BE2C (cell line): Measurements from ENCODE around the gene DNMT1.

Experiments
- DNase-seq: peaks from one replicate; pipeline ENCODE4 v3.0.0-alpha.2; 2020
- H3K27me3 ChIP-seq: fragments of 250-450 bp; sonication (Bioruptor Pico); 2 replicates; pipeline ENCODE4 v1.5.1; 2020; ENCODE audit warnings: mild to moderate bottlenecking
- H3K36me3 ChIP-seq: fragments of 250-450 bp; sonication (Bioruptor Pico); 2 replicates; pipeline ENCODE4 v1.5.1; 2020; ENCODE audit warnings: mild to moderate bottlenecking
- H3K4me1 ChIP-seq: fragments of 250-450 bp; sonication (Bioruptor Pico); 2 replicates; pipeline ENCODE4 v1.5.1; 2020
- H3K4me3 ChIP-seq: 2 replicates; pipeline ENCODE4 v1.5.1; 2011; ENCODE audit warnings: low read depth, low read length
- H3K9me3 ChIP-seq: fragments of 250-450 bp; sonication (Bioruptor Pico); 2 replicates; pipeline ENCODE4 v1.5.1; 2020
- TF ChIP-seq, protein P1 (sequence below): IDR thresholded peaks from 2 replicates; pipeline ENCODE4 v1.5.1; 2012; ENCODE audit warnings: mild to moderate bottlenecking, low read depth, low read length

Gene DNMT1

DNA sequence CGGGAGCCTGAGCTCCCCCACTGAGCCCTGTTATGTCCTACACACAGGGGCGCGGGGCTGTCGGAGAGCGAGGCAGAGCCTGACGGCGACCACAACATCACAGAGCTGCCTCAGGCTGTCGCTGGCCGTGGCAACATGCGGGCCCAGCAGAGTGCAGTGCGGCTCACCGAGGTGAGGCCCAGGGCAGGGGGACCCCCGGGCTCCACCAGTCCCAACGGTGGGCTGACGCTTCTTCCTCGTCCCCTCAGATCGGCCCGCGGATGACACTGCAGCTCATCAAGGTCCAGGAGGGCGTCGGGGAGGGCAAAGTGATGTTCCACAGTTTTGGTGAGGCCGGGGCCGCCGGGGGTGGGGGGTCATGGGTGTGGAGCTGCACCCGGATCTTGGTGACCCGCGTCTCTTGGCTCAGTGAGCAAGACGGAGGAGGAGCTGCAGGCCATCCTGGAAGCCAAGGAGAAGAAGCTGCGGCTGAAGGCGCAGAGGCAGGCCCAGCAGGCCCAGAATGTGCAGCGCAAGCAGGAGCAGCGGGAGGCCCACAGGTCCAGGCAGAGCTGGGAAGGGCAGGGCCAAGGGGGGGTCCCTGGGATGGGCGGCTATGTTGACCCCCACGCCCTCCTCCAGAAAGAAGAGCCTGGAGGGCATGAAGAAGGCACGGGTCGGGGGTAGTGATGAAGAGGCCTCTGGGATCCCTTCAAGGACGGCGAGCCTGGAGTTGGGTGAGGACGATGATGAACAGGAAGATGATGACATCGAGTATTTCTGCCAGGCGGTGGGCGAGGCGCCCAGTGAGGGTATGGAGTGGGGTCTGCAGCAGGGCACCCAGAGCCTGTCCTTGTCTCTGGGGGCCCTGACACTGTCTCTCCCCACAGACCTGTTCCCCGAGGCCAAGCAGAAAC, 84.4 kb downstream of the DNMT1 start:
- Histone ChIP-seq H3K4me1 (peaks cover 7% of the 10 kb centered on the region; the same call in 1 of the 2 replicates), H3K36me3 (peaks cover 51% of the 10 kb centered on the region), H3K9me3 (no peaks in the 10 kb centered on the region), H3K4me3 (no peak overlapping the region), H3K27me3 (no peaks in the 10 kb centered on the region)
- no peak for DNase-seq
- TF ChIP-seq, protein P1, sequence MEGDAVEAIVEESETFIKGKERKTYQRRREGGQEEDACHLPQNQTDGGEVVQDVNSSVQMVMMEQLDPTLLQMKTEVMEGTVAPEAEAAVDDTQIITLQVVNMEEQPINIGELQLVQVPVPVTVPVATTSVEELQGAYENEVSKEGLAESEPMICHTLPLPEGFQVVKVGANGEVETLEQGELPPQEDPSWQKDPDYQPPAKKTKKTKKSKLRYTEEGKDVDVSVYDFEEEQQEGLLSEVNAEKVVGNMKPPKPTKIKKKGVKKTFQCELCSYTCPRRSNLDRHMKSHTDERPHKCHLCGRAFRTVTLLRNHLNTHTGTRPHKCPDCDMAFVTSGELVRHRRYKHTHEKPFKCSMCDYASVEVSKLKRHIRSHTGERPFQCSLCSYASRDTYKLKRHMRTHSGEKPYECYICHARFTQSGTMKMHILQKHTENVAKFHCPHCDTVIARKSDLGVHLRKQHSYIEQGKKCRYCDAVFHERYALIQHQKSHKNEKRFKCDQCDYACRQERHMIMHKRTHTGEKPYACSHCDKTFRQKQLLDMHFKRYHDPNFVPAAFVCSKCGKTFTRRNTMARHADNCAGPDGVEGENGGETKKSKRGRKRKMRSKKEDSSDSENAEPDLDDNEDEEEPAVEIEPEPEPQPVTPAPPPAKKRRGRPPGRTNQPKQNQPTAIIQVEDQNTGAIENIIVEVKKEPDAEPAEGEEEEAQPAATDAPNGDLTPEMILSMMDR, result no peak

DNA sequence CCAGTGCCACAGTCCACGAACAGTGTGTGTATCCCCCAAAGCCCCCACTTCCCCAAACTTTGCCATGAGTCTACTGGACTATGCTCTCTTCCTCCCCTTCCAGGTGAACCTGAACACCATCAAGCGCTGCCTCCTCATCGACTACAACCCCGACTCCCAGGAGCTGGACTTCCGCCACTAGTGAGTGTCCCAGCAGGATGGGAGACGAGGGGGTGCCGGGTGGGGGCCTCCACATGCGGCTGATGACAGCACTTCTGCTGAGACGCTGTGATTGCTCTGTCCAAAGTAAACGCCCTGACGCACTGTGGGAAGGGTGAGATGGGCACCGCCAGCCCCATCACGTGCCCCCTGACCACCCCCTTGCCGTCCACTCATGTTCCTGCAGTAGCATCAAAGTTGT, 85.2 kb downstream of the DNMT1 start:
- peaks cover 49% of the 10 kb centered on the region for H3K36me3 ChIP-seq
- H3K27me3 ChIP-seq, result no peaks in the 10 kb centered on the region
- H3K9me3 ChIP-seq, result no peaks in the 10 kb centered on the region
- H3K4me1 ChIP-seq, result peaks cover 7% of the 10 kb centered on the region; the same call in 1 of the 2 replicates
- DNase-seq, result no peak
- H3K4me3 ChIP-seq, result no peak overlapping the region
- TF ChIP-seq, protein P1, result no peak

DNA sequence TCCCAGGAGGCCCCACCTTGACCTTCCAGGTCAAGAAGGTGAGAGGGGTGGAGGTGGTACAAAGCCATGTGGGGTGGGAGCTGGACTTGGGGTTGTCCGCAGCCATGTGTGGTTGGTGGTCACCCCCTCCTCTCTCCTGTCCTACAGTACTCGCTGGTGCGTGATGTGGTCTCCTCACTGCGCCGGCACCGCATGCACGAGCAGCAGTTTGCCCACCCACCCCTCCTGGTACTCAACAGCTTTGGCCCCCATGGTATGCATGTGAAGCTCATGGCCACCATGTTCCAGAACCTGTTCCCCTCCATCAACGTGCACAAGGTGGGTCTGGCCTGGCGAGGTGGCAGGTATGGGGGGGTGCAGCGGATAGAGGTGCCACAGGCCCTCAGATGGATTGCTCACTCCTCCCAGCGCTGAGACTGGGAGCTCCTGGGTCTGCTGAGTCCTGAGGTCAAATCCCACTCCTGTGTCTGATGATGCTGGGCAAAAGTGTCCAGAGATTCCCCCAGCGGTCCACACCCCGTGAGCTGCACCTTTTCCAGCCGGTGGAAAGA, 86.9 kb downstream of the DNMT1 start:
- Histone ChIP-seq H3K4me3 (peak overlapping the region; percentile 99), H3K36me3 (peaks cover 49% of the 10 kb centered on the region), H3K27me3 (no peaks in the 10 kb centered on the region), H3K4me1 (peaks cover 7% of the 10 kb centered on the region; the same call in 1 of the 2 replicates), H3K9me3 (no peaks in the 10 kb centered on the region)
- TF ChIP-seq, protein P1, result no peak
- no peak for DNase-seq

DNA sequence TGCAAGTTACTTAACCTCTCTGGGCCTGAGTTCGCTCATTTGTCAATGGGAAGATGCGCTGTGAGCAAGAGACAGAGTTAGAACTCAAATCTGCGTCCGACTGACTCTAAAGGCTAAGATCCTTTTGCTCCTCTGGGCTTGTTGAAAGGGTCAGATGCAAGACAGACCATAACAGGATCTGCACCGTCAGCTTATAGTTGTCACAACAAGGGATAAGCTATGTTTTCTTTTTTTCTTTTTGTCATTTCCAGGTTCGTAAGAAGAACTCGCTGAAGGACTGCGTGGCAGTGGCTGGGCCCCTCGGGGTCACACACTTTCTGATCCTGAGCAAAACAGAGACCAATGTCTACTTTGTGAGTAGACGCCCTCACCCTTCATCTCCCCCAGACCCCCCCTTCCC, 87.5 kb downstream of the DNMT1 start:
- no peaks in the 10 kb centered on the region for H3K9me3 ChIP-seq
- H3K36me3 ChIP-seq, result peaks cover 49% of the 10 kb centered on the region
- H3K4me1 ChIP-seq, result peaks cover 4% of the 10 kb centered on the region; the same call in 1 of the 2 replicates
- TF ChIP-seq, protein P1, result no peak
- H3K27me3 ChIP-seq, result no peaks in the 10 kb centered on the region
- H3K4me3 ChIP-seq, result peak overlapping the region; percentile 99
- DNase-seq, result no peak

DNA sequence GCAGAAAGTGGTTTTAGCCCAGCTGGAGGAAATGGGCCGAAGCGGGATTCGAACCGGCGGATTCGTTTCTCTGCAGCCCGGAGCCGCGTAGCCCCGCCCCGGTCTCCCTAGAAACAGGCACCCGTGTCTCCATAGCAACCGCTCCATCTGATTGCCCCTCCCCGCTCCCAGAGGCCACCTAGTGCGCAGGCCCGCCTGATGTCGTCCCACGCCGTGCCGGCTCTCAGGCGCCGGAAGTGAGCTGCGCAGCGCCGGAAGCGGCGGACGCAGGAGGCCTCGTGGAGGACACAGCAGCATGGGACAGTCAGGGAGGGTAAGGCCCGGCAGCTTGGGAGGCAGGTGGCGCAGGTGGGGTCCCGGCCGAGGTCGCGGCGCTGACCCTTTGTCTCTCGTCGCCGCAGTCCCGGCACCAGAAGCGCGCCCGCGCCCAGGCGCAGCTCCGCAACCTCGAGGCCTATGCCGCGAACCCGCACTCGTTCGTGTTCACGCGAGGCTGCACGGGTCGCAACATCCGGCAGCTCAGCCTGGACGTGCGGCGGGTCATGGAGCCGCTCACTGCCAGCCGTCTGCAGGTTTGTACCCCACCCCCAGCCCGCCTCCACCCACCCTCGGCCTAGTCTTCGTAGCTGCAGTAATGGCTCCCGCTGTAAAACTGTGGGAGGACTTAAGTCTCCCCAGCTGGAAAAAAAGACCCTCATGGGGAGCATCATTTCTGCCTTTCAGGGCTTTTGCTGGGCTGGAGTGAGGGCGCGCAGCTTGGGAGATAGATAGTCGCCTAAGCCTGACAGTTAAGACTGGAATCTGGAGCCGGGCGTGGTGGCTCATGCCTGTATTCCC, 88.4 kb downstream of the DNMT1 start, which contains the start of gene PPAN:
PPAN (plus strand) TSS at position 263 of the 837 bp plus-strand sequence; CDS start at position 296, 33 bp downstream.
- TF ChIP-seq, protein P1, result no peak
- H3K36me3 ChIP-seq, result peaks cover 44% of the 10 kb centered on the region
- H3K27me3 ChIP-seq, result no peaks in the 10 kb centered on the region
- peak; percentile 99 for DNase-seq
- H3K9me3 ChIP-seq, result no peaks in the 10 kb centered on the region
- 0 out of 2 replicates have a peak, but pooled peaks cover 3% of the 10 kb centered on the region for H3K4me1 ChIP-seq
- peak within 1 kb of the TSS; percentile 99 for H3K4me3 ChIP-seq
